ENCODE data around the gene RBFOX2. TPM values are rescaled to one million over a fixed set of nuclear protein-coding genes. Genes with fewer than 3 reads are reported as not detected.

Gene RBFOX2
- total and polyA plus RNA-seq, 2 of the 8 experiments (the other 6 are each of a cell fraction or from before 2014, with no cell fraction given): 121 to 122 TPM

- TF ChIP-seq, protein P1, sequence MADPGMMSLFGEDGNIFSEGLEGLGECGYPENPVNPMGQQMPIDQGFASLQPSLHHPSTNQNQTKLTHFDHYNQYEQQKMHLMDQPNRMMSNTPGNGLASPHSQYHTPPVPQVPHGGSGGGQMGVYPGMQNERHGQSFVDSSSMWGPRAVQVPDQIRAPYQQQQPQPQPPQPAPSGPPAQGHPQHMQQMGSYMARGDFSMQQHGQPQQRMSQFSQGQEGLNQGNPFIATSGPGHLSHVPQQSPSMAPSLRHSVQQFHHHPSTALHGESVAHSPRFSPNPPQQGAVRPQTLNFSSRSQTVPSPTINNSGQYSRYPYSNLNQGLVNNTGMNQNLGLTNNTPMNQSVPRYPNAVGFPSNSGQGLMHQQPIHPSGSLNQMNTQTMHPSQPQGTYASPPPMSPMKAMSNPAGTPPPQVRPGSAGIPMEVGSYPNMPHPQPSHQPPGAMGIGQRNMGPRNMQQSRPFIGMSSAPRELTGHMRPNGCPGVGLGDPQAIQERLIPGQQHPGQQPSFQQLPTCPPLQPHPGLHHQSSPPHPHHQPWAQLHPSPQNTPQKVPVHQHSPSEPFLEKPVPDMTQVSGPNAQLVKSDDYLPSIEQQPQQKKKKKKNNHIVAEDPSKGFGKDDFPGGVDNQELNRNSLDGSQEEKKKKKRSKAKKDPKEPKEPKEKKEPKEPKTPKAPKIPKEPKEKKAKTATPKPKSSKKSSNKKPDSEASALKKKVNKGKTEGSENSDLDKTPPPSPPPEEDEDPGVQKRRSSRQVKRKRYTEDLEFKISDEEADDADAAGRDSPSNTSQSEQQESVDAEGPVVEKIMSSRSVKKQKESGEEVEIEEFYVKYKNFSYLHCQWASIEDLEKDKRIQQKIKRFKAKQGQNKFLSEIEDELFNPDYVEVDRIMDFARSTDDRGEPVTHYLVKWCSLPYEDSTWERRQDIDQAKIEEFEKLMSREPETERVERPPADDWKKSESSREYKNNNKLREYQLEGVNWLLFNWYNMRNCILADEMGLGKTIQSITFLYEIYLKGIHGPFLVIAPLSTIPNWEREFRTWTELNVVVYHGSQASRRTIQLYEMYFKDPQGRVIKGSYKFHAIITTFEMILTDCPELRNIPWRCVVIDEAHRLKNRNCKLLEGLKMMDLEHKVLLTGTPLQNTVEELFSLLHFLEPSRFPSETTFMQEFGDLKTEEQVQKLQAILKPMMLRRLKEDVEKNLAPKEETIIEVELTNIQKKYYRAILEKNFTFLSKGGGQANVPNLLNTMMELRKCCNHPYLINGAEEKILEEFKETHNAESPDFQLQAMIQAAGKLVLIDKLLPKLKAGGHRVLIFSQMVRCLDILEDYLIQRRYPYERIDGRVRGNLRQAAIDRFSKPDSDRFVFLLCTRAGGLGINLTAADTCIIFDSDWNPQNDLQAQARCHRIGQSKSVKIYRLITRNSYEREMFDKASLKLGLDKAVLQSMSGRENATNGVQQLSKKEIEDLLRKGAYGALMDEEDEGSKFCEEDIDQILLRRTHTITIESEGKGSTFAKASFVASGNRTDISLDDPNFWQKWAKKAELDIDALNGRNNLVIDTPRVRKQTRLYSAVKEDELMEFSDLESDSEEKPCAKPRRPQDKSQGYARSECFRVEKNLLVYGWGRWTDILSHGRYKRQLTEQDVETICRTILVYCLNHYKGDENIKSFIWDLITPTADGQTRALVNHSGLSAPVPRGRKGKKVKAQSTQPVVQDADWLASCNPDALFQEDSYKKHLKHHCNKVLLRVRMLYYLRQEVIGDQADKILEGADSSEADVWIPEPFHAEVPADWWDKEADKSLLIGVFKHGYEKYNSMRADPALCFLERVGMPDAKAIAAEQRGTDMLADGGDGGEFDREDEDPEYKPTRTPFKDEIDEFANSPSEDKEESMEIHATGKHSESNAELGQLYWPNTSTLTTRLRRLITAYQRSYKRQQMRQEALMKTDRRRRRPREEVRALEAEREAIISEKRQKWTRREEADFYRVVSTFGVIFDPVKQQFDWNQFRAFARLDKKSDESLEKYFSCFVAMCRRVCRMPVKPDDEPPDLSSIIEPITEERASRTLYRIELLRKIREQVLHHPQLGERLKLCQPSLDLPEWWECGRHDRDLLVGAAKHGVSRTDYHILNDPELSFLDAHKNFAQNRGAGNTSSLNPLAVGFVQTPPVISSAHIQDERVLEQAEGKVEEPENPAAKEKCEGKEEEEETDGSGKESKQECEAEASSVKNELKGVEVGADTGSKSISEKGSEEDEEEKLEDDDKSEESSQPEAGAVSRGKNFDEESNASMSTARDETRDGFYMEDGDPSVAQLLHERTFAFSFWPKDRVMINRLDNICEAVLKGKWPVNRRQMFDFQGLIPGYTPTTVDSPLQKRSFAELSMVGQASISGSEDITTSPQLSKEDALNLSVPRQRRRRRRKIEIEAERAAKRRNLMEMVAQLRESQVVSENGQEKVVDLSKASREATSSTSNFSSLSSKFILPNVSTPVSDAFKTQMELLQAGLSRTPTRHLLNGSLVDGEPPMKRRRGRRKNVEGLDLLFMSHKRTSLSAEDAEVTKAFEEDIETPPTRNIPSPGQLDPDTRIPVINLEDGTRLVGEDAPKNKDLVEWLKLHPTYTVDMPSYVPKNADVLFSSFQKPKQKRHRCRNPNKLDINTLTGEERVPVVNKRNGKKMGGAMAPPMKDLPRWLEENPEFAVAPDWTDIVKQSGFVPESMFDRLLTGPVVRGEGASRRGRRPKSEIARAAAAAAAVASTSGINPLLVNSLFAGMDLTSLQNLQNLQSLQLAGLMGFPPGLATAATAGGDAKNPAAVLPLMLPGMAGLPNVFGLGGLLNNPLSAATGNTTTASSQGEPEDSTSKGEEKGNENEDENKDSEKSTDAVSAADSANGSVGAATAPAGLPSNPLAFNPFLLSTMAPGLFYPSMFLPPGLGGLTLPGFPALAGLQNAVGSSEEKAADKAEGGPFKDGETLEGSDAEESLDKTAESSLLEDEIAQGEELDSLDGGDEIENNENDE (IDR thresholded peaks at IDR 0.05; ENCODE audit: insufficient replicate concordance, low read length): no peak
- no peak for TF ChIP-seq CHD1 (IDR thresholded peaks at IDR 0.05; ENCODE audit: low read depth, low read length)
Measured at GRCh38 chr22:36008131-36008530, 20.5 kb downstream of the RBFOX2 start (continued).

Data from H1 (cell line).